H1 (cell line): ENCODE results near the gene C16orf87. TPM values are rescaled to one million over a fixed set of nuclear protein-coding genes. Genes with fewer than 3 reads are reported as not detected.
A peak's percentile ranks its signal among the peaks of the same experiment; 100 is the strongest.

Experiments
- ASH2L ChIP-seq: fragments of 200-600, 300-600 bp; sonication (generic); IDR thresholded peaks from one replicate; pipeline ENCODE4 v1.7.1; 2017; ENCODE audit warnings: low read length
- ATF3 ChIP-seq: IDR thresholded peaks from 2 replicates; pipeline ENCODE4 v1.6.1; 2011; ENCODE audit warnings: low read depth, mild to moderate bottlenecking, low read length; ENCODE audit not compliant: insufficient read depth
- BACH1 ChIP-seq: IDR thresholded peaks from 2 replicates; pipeline ENCODE4 v1.6.1; 2012; ENCODE audit warnings: low read length, improper control_type of control experiment
- BCL11A ChIP-seq, 2 experiments: IDR thresholded peaks; one replicate each; pipeline ENCODE4 v1.6.1; 2011; ENCODE audit warnings: low read depth in 2 of 2, low read length in 2 of 2, mild to moderate bottlenecking in 2 of 2
- BRCA1 ChIP-seq: IDR thresholded peaks from 2 replicates; pipeline ENCODE4 v1.6.1; 2012; ENCODE audit warnings: low read depth, low read length, improper control_type of control experiment
- CEBPB ChIP-seq: IDR thresholded peaks from 2 replicates; pipeline ENCODE4 v1.6.1; 2012; ENCODE audit warnings: low read depth, low read length
- CHD2 ChIP-seq: IDR thresholded peaks from 2 replicates; pipeline ENCODE4 v1.6.1; 2012; ENCODE audit warnings: low read length, improper control_type of control experiment
- CREB1 ChIP-seq: IDR thresholded peaks from 2 replicates; pipeline ENCODE4 v1.6.1; 2012; ENCODE audit warnings: inconsistent platforms
- EGR1 ChIP-seq: IDR thresholded peaks from 2 replicates; pipeline ENCODE4 v1.6.1; 2011; ENCODE audit warnings: low read depth, low read length, borderline replicate concordance
- EZH2 ChIP-seq: fragments of 200-600 bp; sonication (generic); IDR thresholded peaks from 2 replicates; pipeline ENCODE4 v1.7.1; 2012; ENCODE audit warnings: low read depth, mild to moderate bottlenecking, moderate library complexity, low read length, inconsistent platforms; ENCODE audit not compliant: severe bottlenecking
- JUND ChIP-seq: IDR thresholded peaks from 2 replicates; pipeline ENCODE4 v1.6.1; 2011; ENCODE audit warnings: mild to moderate bottlenecking, improper control_type of control experiment, low read length
- KDM1A ChIP-seq: fragments of 200-600, 300-600 bp; sonication (generic); IDR thresholded peaks from 2 replicates; pipeline ENCODE4 v1.7.1; 2016; ENCODE audit warnings: mild to moderate bottlenecking, low read length, borderline replicate concordance
- KDM4A ChIP-seq: IDR thresholded peaks from one replicate; pipeline ENCODE4 v1.7.1; 2012; ENCODE audit warnings: low read depth, mild to moderate bottlenecking, moderate library complexity, low read length, inconsistent platforms; ENCODE audit not compliant: severe bottlenecking
- KDM5A ChIP-seq: fragments of 200-600 bp; IDR thresholded peaks from 2 replicates; pipeline ENCODE4 v1.7.1; 2012; ENCODE audit warnings: mild to moderate bottlenecking, low read length, inconsistent platforms, mixed read lengths
- MAFK ChIP-seq: IDR thresholded peaks from 2 replicates; pipeline ENCODE4 v1.6.1; 2012; ENCODE audit warnings: low read depth, mild to moderate bottlenecking, improper control_type of control experiment, low read length
- POU5F1 ChIP-seq: IDR thresholded peaks from 2 replicates; pipeline ENCODE4 v1.6.1; 2011; ENCODE audit warnings: low read depth, mild to moderate bottlenecking, low read length, moderate library complexity
- RBBP5 ChIP-seq: IDR thresholded peaks from 2 replicates; pipeline ENCODE4 v1.7.1; 2012; ENCODE audit warnings: low read depth, mild to moderate bottlenecking, inconsistent platforms, low read length, moderate library complexity, borderline replicate concordance
- RNF2 ChIP-seq: fragments of 200-900, 300-1000 bp; sonication (generic); IDR thresholded peaks from 2 replicates; pipeline ENCODE4 v1.7.1; 2016; ENCODE audit warnings: borderline replicate concordance, low read depth, mild to moderate bottlenecking, antibody characterized with exemption, low read length; ENCODE audit not compliant: poor library complexity, severe bottlenecking; ENCODE audit errors: missing control alignments
- SIN3A ChIP-seq, 2 experiments: IDR thresholded peaks in 1 of 2; conservative IDR thresholded peaks in 1 of 2; 2 replicates each; pipeline ENCODE4 v1.6.1; 2011 to 2012; ENCODE audit warnings: low read length in 2 of 2, improper control_type of control experiment in 1 of 2, low read depth in 1 of 2, mild to moderate bottlenecking in 1 of 2
- SIRT6 ChIP-seq: IDR thresholded peaks from one replicate; pipeline ENCODE4 v1.7.1; 2012; ENCODE audit warnings: low read length, inconsistent platforms
- SIX5 ChIP-seq: IDR thresholded peaks from 2 replicates; pipeline ENCODE4 v1.6.1; 2011; ENCODE audit warnings: mild to moderate bottlenecking, low read depth, low read length
- SP1 ChIP-seq: IDR thresholded peaks from 2 replicates; pipeline ENCODE4 v1.6.1; 2011; ENCODE audit warnings: low read depth, low read length
- SP2 ChIP-seq: IDR thresholded peaks from 2 replicates; pipeline ENCODE4 v1.6.1; 2012; ENCODE audit warnings: mild to moderate bottlenecking, low read length, inconsistent platforms
- SRF ChIP-seq: IDR thresholded peaks from 2 replicates; pipeline ENCODE4 v1.6.1; 2011; ENCODE audit warnings: mild to moderate bottlenecking, low read depth, low read length, moderate library complexity
- TAF1 ChIP-seq: IDR thresholded peaks from 2 replicates; pipeline ENCODE4 v1.6.1; 2011; ENCODE audit warnings: mild to moderate bottlenecking, low read depth, low read length
- YY1 ChIP-seq: IDR thresholded peaks from 2 replicates; pipeline ENCODE4 v1.6.1; 2011; ENCODE audit warnings: low read depth, mild to moderate bottlenecking, low read length
- polyA plus RNA-seq, 7 experiments: library from polyadenylated mRNA; depleted of rRNA in 3 of 7; stranded (reverse) in 5 of 7; unstranded in 2 of 7; fragments of >200 nt in 5 of 7; fragments of 200-250 nt in 2 of 7; gene quantifications; 1 replicate in 5 of 7; 2 replicates in 1 of 7; 4 replicates in 1 of 7; pipeline versions ENCODE4 v1.2.1 to v1.2.3, GENCODE V29; 2011 to 2013; ENCODE audit warnings: missing spikeins in 2 of 7, mixed read lengths in 2 of 7
- total RNA-seq: library from RNA; stranded (reverse); fragmentation: NEBNext Ultra II Directional; extraction: Animal tissue kit (Norgen Biotek cat#: 25700); gene quantifications from 2 replicates; pipeline ENCODE4 v1.2.1, GENCODE V29; 2021

Gene C16orf87
- total and polyA plus RNA-seq, 2 of the 8 experiments (the other 6 are each of a cell fraction or from before 2014, with no cell fraction given) = 4.8 to 21.8 TPM

- TF ChIP-seq TAF1 (peak; percentile 84), POU5F1 (no peak), BACH1 (0 out of 2 replicates have a peak, but pooled peaks have one; percentile 62), MAFK (no peak), SP2 (peak; percentile 34; the same call in 1 of the 2 replicates), EZH2 (no peak), SRF (no peak), EGR1 (no peak), SIX5 (no peak), YY1 (peak; percentile 73), SP1 (peak; percentile 83), ASH2L (peak; percentile 83), RBBP5 (no peak; the same call in 1 of the 2 replicates), CHD2 (peak; percentile 66; the same call in 1 of the 2 replicates), KDM4A (peak; percentile 83), KDM1A (no peak), RNF2 (no peak), KDM5A (no peak), ATF3 (no peak), BRCA1 (no peak), JUND (no peak), CREB1 (0 out of 2 replicates have a peak, but pooled peaks have one; percentile 29), SIRT6 (no peak), SIN3A (conservative IDR thresholded peaks at IDR 0.05 in 1 of 2, IDR thresholded peaks at IDR 0.05 in 1 of 2; ENCODE audit: low read depth in 1 of 2, low read length in 2 of 2) (peak; percentile 50 to 57; a peak in 2 of 4 replicates), CEBPB (no peak), BCL11A (IDR thresholded peaks at IDR 0.05; ENCODE audit: low read depth in 2 of 2, low read length in 2 of 2) (no peak)
Measured at GRCh38 chr16:46830902-46831647, at the start of gene C16orf87 (continued).
